ENCODE data around the gene GGN.
"Not testable (repeated sequence)": the region's sequence is repeated elsewhere in the genome, so short reads cannot be mapped to it uniquely, and the experiment has no call there.

The GGN gene

GRCh38 chr19:38411041-38411712, 23.3 kb upstream of the GGN start:
- DNase-seq: no peak

GRCh38 chr19:38410407-38410806, 22.6 kb upstream of the GGN start:
- DNase-seq: not testable (repeated sequence)

- DNase-seq: no peak
These were observed 21.8 kb upstream of the GGN start for GRCh38 chr19:38409631-38410133.

- no peak for DNase-seq
These were observed 17.4 kb upstream of the GGN start for GRCh38 chr19:38405276-38405675.

GRCh38 chr19:38404858-38405257, 17.0 kb upstream of the GGN start:
- no peak for DNase-seq

- peak; percentile 91 for DNase-seq
These were observed 15.3 kb upstream of the GGN start, which contains the start of gene FAM98C for GRCh38 chr19:38402967-38403674. Gene FAM98C, plus strand, starts transcription at chr19:38403093. Its CDS starts 61 bp downstream, at chr19:38403154.

- DNase-seq: no peak
These were observed 14.8 kb upstream of the GGN start for GRCh38 chr19:38402623-38402966.

GRCh38 chr19:38401148-38401547, 13.3 kb upstream of the GGN start:
- DNase-seq: no peak

GRCh38 chr19:38400361-38400760, 12.5 kb upstream of the GGN start:
- DNase-seq: no peak

GRCh38 chr19:38399537-38399936, 11.7 kb upstream of the GGN start:
- DNase-seq: no peak

- DNase-seq: no peak
These were observed 11.2 kb upstream of the GGN start for GRCh38 chr19:38399081-38399480.

- DNase-seq: no peak
These were observed 7.7 kb upstream of the GGN start for GRCh38 chr19:38395381-38396114.

- DNase-seq: no peak
These were observed 6.7 kb upstream of the GGN start for GRCh38 chr19:38394488-38394887.

GRCh38 chr19:38392707-38393308, 5.0 kb upstream of the GGN start:
- DNase-seq: peak; percentile 20

GRCh38 chr19:38391911-38392464, 4.2 kb upstream of the GGN start:
- DNase-seq: no peak

- no peak for DNase-seq
These were observed 2.4 kb upstream of the GGN start for GRCh38 chr19:38389957-38390924.

GRCh38 chr19:38389101-38389925, 1.5 kb upstream of the GGN start:
- DNase-seq: peak; percentile 72

GRCh38 chr19:38388349-38389100, 691 bp upstream of the GGN start, which contains the start of gene SPRED3:
Gene SPRED3, plus strand, starts transcription at chr19:38388697. Its CDS starts 1,606 bp downstream, at chr19:38390303.
- DNase-seq: no peak

GRCh38 chr19:38386971-38387549, 774 bp downstream of the GGN start:
- no peak for DNase-seq
